H1 (cell line): Measurements from ENCODE around the gene CXorf49. TPM values are rescaled to one million over a fixed set of nuclear protein-coding genes. Genes with fewer than 3 reads are reported as not detected.
"Not testable (repeated sequence)": the region's sequence is repeated elsewhere in the genome, so short reads cannot be mapped to it uniquely, and the experiment has no call there.

Source experiments
- CTCF ChIA-PET: fragments of 300-600 bp; sonication (Branson Sonifier 250); formaldehyde crosslinking; loops from one replicate; lab custom pipeline; 2021; ENCODE audit not compliant: partially characterized antibody; lab: Charles Lee
- POLR2A ChIA-PET: fragments of 300-600 bp; sonication (Branson Sonifier 250); formaldehyde crosslinking; loops from one replicate; lab custom pipeline; 2021; ENCODE audit warnings: inconsistent platforms; ENCODE audit not compliant: partially characterized antibody; lab: Charles Lee
- DNase-seq, 2 experiments: peaks; one replicate each; pipeline versions ENCODE4 v3.0.0 to v3.0.0-alpha.2; 2010 to 2022; ENCODE audit warnings: low spot score in 2 of 2, low read depth in 1 of 2, mixed read lengths in 1 of 2
- FAIRE-seq: peaks from 2 replicates; lab custom pipeline; 2011; peaks lifted over from hg19 to GRCh38; lab: Jason Lieb, UNC
- H2AFZ ChIP-seq: 2 replicates; pipeline ENCODE4 v1.8.1; 2012; ENCODE audit warnings: low read length, inconsistent platforms
- H2AK5ac ChIP-seq: 2 replicates; pipeline ENCODE4 v1.6.1; 2013; ENCODE audit warnings: low read depth, low read length
- H2BK120ac ChIP-seq: replicated peaks from 2 replicates; pipeline ENCODE3; 2013; ENCODE audit warnings: low read depth, low read length, inconsistent platforms
- H2BK12ac ChIP-seq: 2 replicates; pipeline ENCODE4 v1.6.1; 2013; ENCODE audit warnings: low read depth, low read length
- H2BK15ac ChIP-seq: 2 replicates; pipeline ENCODE4 v1.6.1; 2013; ENCODE audit warnings: low read length
- H2BK20ac ChIP-seq: 2 replicates; pipeline ENCODE4 v1.6.1; 2013; ENCODE audit warnings: low read length
- H2BK5ac ChIP-seq: 2 replicates; pipeline ENCODE4 v1.6.1; 2013; ENCODE audit warnings: low read depth, low read length
- H3K14ac ChIP-seq: 2 replicates; pipeline ENCODE4 v1.6.1; 2013; ENCODE audit warnings: inconsistent platforms; ENCODE audit not compliant: insufficient read length
- H3K18ac ChIP-seq: 2 replicates; pipeline ENCODE4 v1.6.1; 2013; ENCODE audit warnings: low read length; ENCODE audit errors: extremely low read depth
- H3K23ac ChIP-seq: 2 replicates; pipeline ENCODE4 v1.6.1; 2013; ENCODE audit warnings: inconsistent platforms; ENCODE audit not compliant: insufficient read length
- H3K23me2 ChIP-seq: 2 replicates; pipeline ENCODE4 v1.6.1; 2013; ENCODE audit warnings: low read depth, low read length
- H3K27ac ChIP-seq: 2 replicates; pipeline ENCODE4 v1.6.1; 2011; ENCODE audit warnings: low read depth, low read length, inconsistent platforms
- H3K27me3 ChIP-seq, 4 experiments: replicated peaks in 1 of 4; 1 replicate in 1 of 4; 2 replicates in 3 of 4; pipeline versions ENCODE4 v1.6.1 to v1.8.1; 2011 to 2013; ENCODE audit warnings: low read length in 3 of 4, mild to moderate bottlenecking in 3 of 4, inconsistent platforms in 2 of 4, mixed read lengths in 2 of 4, moderate library complexity in 1 of 4; ENCODE audit not compliant: control insufficient read depth in 3 of 4, insufficient read depth in 3 of 4; ENCODE audit errors: extremely low read depth in 1 of 4
- H3K36me3 ChIP-seq, 4 experiments: 2 replicates each; pipeline versions ENCODE4 v1.6.1 to v1.8.1; 2011 to 2013; ENCODE audit warnings: mild to moderate bottlenecking in 4 of 4, low read length in 3 of 4, moderate library complexity in 2 of 4, control low read depth in 1 of 4, inconsistent platforms in 1 of 4; ENCODE audit not compliant: insufficient read depth in 4 of 4, control insufficient read depth in 2 of 4
- H3K4ac ChIP-seq: replicated peaks from 2 replicates; pipeline ENCODE3; 2013; ENCODE audit warnings: low read length, low read depth, mixed read lengths, inconsistent platforms; ENCODE audit not compliant: insufficient read length
- H3K4me1 ChIP-seq, 4 experiments: replicated peaks in 1 of 4; 1 replicate in 1 of 4; 2 replicates in 3 of 4; pipeline versions ENCODE4 v1.6.1 to v1.8.1; 2011 to 2013; ENCODE audit warnings: low read length in 3 of 4, inconsistent platforms in 2 of 4, mixed read lengths in 1 of 4; ENCODE audit not compliant: insufficient read depth in 4 of 4, control insufficient read depth in 3 of 4
- H3K4me2 ChIP-seq, 2 experiments: 2 replicates each; pipeline versions ENCODE4 v1.6.1 to v1.8.1; 2011 to 2013; ENCODE audit warnings: low read depth in 2 of 2, low read length in 2 of 2, control low read depth in 1 of 2, inconsistent platforms in 1 of 2, mild to moderate bottlenecking in 1 of 2; ENCODE audit not compliant: insufficient read depth in 1 of 2
- H3K4me3 ChIP-seq, 4 experiments: fragments of 200-600, 300-600 bp in 1 of 4; sonication (generic), shearing (Covaris generic), sonication (Bioruptor Twin) in 1 of 4; 2 replicates each; pipeline versions ENCODE4 v1.5.1 to v1.8.1; 2011 to 2016; ENCODE audit warnings: low read length in 4 of 4, low read depth in 3 of 4, control low read depth in 2 of 4, inconsistent platforms in 2 of 4, mild to moderate bottlenecking in 2 of 4, mixed read lengths in 1 of 4, moderate library complexity in 1 of 4; ENCODE audit not compliant: insufficient read depth in 2 of 4; ENCODE audit errors: extremely low read depth in 1 of 4
- H3K56ac ChIP-seq: replicated peaks from 2 replicates; pipeline ENCODE3; 2013; ENCODE audit warnings: low read depth, mild to moderate bottlenecking, mixed read lengths, low read length, inconsistent platforms; ENCODE audit not compliant: insufficient read length
- H3K79me1 ChIP-seq: 2 replicates; pipeline ENCODE4 v1.6.1; 2013; ENCODE audit warnings: low read depth, low read length, control low read depth
- H3K79me2 ChIP-seq, 2 experiments: 2 replicates each; pipeline versions ENCODE4 v1.6.1 to v1.8.1; 2012 to 2013; ENCODE audit warnings: low read length in 2 of 2, mild to moderate bottlenecking in 2 of 2, inconsistent platforms in 1 of 2; ENCODE audit not compliant: insufficient read depth in 2 of 2, control insufficient read depth in 1 of 2
- H3K9ac ChIP-seq, 4 experiments: replicated peaks in 1 of 4; 1 replicate in 1 of 4; 2 replicates in 3 of 4; pipeline versions ENCODE4 v1.6.1 to v1.8.1; 2011 to 2013; ENCODE audit warnings: low read depth in 3 of 4, low read length in 3 of 4, control low read depth in 2 of 4, mild to moderate bottlenecking in 2 of 4, moderate library complexity in 2 of 4, inconsistent platforms in 1 of 4; ENCODE audit errors: extremely low read depth in 1 of 4
- H3K9me3 ChIP-seq, 2 experiments: 2 replicates each; pipeline versions ENCODE4 v1.6.1 to v1.8.1; 2012 to 2013; ENCODE audit warnings: mild to moderate bottlenecking in 2 of 2, moderate library complexity in 2 of 2, control low read depth in 1 of 2, inconsistent platforms in 1 of 2, low read depth in 1 of 2, low read length in 1 of 2, mixed read lengths in 1 of 2; ENCODE audit not compliant: insufficient read depth in 2 of 2
- H4K20me1 ChIP-seq, 2 experiments: replicated peaks in 1 of 2; 2 replicates each; pipeline versions ENCODE3 to v1.8.1; 2011 to 2013; ENCODE audit warnings: inconsistent platforms in 2 of 2, low read length in 2 of 2, mild to moderate bottlenecking in 1 of 2; ENCODE audit not compliant: insufficient read depth in 2 of 2, control insufficient read depth in 1 of 2
- H4K5ac ChIP-seq: 2 replicates; pipeline ENCODE4 v1.6.1; 2013; ENCODE audit warnings: low read length, low read depth, mixed read lengths, inconsistent platforms; ENCODE audit not compliant: insufficient read length
- H4K8ac ChIP-seq: 2 replicates; pipeline ENCODE4 v1.8.0; 2013; ENCODE audit warnings: mild to moderate bottlenecking, moderate library complexity, low read length, inconsistent platforms; ENCODE audit not compliant: insufficient read depth; ENCODE audit errors: extremely low read depth
- H4K91ac ChIP-seq: replicated peaks from 2 replicates; pipeline ENCODE3; 2013; ENCODE audit warnings: low read length, mixed read lengths, inconsistent platforms; ENCODE audit not compliant: insufficient read length
- WGBS, 2 experiments: shearing (Covaris generic) in 1 of 2; methylation state at CpG; one replicate each; pipeline versions ENCODE4 v1.1.6 to v1.1.7; 2013 to 2015; ENCODE audit warnings: low lambda C conversion rate in 2 of 2, mixed read lengths in 2 of 2, inconsistent platforms in 1 of 2, low coverage in 1 of 2, missing lambda C conversion rate in 1 of 2; ENCODE audit not compliant: insufficient replicate concordance in 2 of 2, insufficient coverage in 1 of 2, insufficient read length in 1 of 2; ENCODE audit errors: extremely low coverage in 1 of 2, missing lambda C conversion rate in 1 of 2; 5-methylcytosine and 5-hydroxymethylcytosine counted together
- polyA plus RNA-seq, 7 experiments: library from polyadenylated mRNA; depleted of rRNA in 3 of 7; stranded (reverse) in 5 of 7; unstranded in 2 of 7; fragments of >200 nt in 5 of 7; fragments of 200-250 nt in 2 of 7; gene quantifications; 1 replicate in 5 of 7; 2 replicates in 1 of 7; 4 replicates in 1 of 7; pipeline versions ENCODE4 v1.2.1 to v1.2.3, GENCODE V29; 2011 to 2013; ENCODE audit warnings: missing spikeins in 2 of 7, mixed read lengths in 2 of 7
- total RNA-seq: library from RNA; stranded (reverse); fragmentation: NEBNext Ultra II Directional; extraction: Animal tissue kit (Norgen Biotek cat#: 25700); gene quantifications from 2 replicates; pipeline ENCODE4 v1.2.1, GENCODE V29; 2021

CXorf49 gene
- total and polyA plus RNA-seq, 2 of the 8 experiments (the other 6 are each of a cell fraction or from before 2014, with no cell fraction given), result not detected

DNA sequence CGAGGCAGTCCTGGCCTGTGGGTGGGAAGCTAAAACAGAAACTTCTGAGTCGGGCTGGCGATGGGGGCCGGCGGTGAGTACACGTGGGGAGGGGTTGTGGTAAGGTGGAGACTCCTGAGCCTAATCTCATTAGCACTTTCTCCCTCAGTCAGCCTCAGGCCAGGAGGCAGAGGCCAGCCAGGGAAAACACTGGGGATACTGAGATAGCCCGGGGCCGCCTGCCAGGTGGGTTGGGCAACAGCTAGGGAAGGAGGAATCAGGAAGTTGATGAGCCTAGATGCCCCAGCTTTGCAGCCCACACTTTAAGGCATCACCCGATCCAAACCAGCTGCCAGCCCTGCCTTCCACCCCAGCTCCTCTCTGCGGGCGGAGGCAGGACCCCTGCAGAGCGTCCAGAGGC, 1.8 kb downstream of the CXorf49 start:
- H3K4me3 ChIP-seq, H2BK20ac ChIP-seq, H4K91ac ChIP-seq, H3K18ac ChIP-seq, H3K9me3 ChIP-seq, H3K4me1 ChIP-seq, CTCF ChIA-PET, H4K8ac ChIP-seq, H2AK5ac ChIP-seq, H4K20me1 ChIP-seq, H2AFZ ChIP-seq, H2BK5ac ChIP-seq, DNase-seq, H3K23me2 ChIP-seq, H3K4me2 ChIP-seq, H3K27ac ChIP-seq, H2BK12ac ChIP-seq, POLR2A ChIA-PET, H3K36me3 ChIP-seq, H3K79me1 ChIP-seq, H3K14ac ChIP-seq, H3K56ac ChIP-seq, FAIRE-seq, H4K5ac ChIP-seq, H3K27me3 ChIP-seq, H2BK120ac ChIP-seq, H2BK15ac ChIP-seq, H3K23ac ChIP-seq, H3K4ac ChIP-seq, H3K9ac ChIP-seq, H3K79me2 ChIP-seq: not testable (repeated sequence)
- no CpG with 5 or more reads among the region's 12 CpGs for WGBS, 2 experiments

DNA sequence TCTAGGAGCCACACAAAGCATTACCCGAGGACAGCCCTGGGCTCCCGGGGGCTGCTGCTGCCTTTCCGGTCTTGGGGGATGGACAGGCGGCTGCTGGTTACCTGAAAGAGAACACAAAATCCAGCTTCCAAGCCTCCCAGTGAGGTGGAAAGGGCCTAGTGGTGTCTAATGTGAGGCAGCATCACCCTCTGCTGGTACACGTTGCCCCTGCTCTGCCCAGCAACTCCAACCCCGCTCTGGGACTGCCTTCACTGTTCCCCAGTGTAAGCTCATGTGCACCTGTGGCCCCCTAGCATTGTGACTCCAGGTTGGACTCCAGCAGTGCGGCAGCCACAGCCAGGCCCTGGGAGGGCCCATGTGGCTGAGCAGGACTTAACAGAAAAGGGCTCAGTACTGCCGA, 2.5 kb downstream of the CXorf49 start:
- H3K79me1 ChIP-seq, H2BK5ac ChIP-seq, H3K27me3 ChIP-seq, POLR2A ChIA-PET, H3K23me2 ChIP-seq, H4K20me1 ChIP-seq, H4K91ac ChIP-seq, H3K18ac ChIP-seq, H3K36me3 ChIP-seq, H3K4ac ChIP-seq, H3K4me2 ChIP-seq, H3K56ac ChIP-seq, H3K4me3 ChIP-seq, H4K5ac ChIP-seq, H2BK15ac ChIP-seq, H2BK120ac ChIP-seq, H2BK12ac ChIP-seq, H3K4me1 ChIP-seq, H4K8ac ChIP-seq, DNase-seq, H3K9ac ChIP-seq, H3K14ac ChIP-seq, H3K9me3 ChIP-seq, H2AFZ ChIP-seq, H3K27ac ChIP-seq, H3K79me2 ChIP-seq, CTCF ChIA-PET, H2AK5ac ChIP-seq, H3K23ac ChIP-seq, H2BK20ac ChIP-seq: not testable (repeated sequence)
- peak; percentile 81 for FAIRE-seq
- no CpG with 5 or more reads among the region's 8 CpGs for WGBS, 2 experiments
